ENCODE data around the gene RASL10A.

RASL10A gene

GRCh38 chr22:29323641-29324040 lies 8.1 kb upstream of the RASL10A start:
- no peak for DNase-seq (ENCODE audit: low read depth in 3 of 3, low spot score in 1 of 3)

DNA sequence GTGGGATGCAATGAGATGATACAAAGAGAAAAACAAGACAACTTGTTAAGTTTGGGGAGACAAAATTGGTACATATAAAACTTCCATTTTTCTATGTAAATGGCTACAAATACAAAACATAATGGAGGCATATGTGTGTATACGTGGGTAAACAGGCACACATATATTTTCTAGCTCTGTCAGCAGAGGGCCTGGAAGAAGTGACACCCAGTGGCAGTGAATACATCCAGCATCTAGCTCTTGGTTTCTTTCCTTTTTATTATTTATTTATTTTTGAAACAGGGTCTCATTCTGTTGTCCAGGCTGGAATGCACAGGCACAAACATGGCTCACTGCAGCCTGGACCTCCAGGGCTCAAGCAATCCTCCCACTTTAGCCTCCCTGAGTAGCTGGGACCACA lies 5.0 kb upstream of the RASL10A start:
- no peak for DNase-seq (ENCODE audit: low read depth in 3 of 3, low spot score in 1 of 3)

GRCh38 chr22:29319072-29319471 lies 3.6 kb upstream of the RASL10A start:
- no peak for DNase-seq (ENCODE audit: low read depth in 3 of 3, low spot score in 1 of 3)

DNA sequence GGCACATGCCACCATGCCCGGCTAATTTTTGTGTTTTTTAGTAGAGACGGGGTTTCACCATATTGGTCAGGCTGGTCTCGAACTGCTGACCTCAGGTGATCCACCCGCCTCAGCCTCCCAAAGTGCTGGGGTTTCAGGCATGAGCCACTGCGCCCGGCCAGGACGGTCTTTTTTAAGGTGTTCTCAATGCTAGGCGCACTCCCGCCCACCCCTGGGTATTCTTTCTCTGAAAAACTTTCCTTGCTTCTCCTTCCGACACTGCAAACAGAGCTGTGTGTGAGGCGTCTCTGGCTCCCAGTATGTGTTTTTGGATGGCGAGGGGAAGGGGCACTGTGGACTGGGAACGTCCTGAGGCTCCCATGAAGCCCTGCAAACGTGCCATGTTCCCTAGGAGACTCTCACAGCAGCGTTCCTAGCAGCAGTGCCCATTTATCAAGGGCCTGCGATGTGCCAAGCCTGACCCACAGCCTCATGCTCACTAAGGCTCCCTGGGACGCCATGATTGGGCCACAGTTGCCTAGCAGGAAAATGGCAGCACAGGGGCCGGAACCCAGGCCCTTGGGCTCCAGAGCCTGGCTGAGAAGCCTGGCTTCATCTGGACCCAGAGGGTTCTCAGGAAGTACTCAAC lies 2.4 kb upstream of the RASL10A start:
- no peak for DNase-seq (ENCODE audit: low read depth in 3 of 3, low spot score in 1 of 3)

DNA sequence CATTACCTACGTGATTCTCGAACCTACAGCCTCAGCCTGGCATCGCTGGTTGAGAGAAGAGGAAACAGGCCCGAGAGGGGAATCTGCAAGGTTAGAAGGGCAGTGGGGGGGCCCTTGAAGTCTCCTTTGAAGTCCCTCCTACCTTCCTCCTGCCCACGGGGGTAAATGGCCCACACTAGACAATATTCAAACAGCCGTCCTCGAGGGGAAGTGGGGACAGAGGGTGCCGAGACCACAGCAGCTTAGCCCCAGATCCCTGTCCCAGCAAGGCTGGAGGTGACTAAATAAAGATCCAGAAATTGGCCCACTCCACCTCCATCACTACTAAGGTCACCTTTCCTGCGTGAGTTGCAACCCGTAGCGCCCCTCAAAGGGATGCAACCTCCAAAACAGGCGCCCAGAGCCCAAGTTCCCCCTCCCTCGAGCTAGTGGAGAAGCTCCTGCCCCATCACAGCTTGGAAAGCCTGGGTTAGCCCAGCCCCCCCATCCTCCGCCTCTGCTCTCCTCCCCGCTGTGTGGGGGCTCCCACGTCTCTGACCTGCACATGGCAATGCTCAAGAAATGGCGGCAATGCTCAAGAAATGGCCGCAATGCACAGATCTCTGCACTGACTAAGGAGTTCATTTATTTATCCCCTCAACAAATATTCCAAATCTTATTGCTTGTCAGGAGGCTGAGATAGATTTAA lies 788 bp upstream of the RASL10A start:
- DNase-seq (ENCODE audit: low read depth in 3 of 3, low spot score in 1 of 3), result no peak

DNA sequence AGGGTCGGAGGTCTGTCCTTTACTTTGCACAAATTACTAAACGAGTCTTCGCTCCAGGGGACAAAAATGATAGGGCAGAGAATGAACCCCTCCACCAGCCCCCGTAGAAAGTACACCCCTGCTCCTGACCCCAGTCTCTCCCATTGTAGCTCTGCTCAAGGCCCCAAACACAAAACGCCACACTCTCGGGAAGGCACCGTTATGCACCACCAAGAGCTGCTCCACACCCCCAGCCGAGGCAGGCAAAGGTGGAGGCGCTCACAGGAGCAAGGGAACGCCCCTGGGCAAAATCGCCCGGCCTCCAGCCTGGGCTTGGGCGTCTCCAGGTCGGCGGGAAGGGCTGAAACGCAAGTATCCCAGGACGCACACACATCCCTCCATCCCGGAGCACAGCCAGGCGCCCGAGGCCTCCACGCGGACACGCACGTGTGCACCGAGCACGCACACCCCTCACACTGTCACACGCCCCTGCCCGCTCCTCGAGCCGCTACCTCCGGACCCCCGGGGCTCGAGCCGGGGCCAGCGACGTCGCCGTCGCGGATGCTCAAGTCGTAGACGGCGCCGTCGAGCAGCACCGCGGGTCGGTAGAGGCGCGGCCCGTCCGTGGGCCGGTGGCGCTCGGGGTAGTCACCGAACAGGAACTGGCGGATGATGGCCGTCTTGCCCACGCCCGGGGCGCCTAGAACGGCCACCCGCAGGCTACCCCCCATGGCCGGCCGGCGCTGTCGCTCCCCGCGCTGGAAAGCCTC lies 786 bp downstream of the RASL10A start:
- no peak for DNase-seq (ENCODE audit: low read depth in 3 of 3, low spot score in 1 of 3)

- no peak for DNase-seq (ENCODE audit: low read depth in 3 of 3, low spot score in 1 of 3)
These were observed 1.7 kb downstream of the RASL10A start for GRCh38 chr22:29313576-29314466.

DNA sequence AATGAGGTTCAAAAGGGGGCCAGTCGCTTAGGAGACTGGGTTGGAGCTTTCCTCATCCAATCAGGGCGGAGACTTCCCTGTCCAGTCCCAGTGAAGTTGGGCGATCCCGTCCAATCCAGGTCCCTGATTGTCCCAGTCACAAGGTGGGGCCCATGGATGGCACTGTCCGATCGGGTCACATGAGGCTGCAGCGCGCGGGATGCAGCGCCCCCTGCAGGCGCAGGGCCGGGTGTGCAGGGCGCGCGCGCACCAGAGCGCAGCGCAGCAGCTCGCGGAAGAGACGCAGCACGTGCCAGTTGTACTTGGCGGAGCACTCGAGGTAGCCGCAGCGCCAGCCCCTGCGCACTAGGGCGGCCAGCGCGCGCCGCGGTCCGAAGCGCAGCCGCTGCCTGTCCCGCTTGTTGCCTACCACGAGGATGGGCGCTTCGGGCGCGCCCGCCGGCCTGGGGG lies 2.3 kb downstream of the RASL10A start:
- no peak for DNase-seq (ENCODE audit: low read depth in 3 of 3, low spot score in 1 of 3)

GRCh38 chr22:29312218-29313125 lies 3.0 kb downstream of the RASL10A start:
- DNase-seq (ENCODE audit: low read depth in 3 of 3, low spot score in 1 of 3), result no peak

DNA sequence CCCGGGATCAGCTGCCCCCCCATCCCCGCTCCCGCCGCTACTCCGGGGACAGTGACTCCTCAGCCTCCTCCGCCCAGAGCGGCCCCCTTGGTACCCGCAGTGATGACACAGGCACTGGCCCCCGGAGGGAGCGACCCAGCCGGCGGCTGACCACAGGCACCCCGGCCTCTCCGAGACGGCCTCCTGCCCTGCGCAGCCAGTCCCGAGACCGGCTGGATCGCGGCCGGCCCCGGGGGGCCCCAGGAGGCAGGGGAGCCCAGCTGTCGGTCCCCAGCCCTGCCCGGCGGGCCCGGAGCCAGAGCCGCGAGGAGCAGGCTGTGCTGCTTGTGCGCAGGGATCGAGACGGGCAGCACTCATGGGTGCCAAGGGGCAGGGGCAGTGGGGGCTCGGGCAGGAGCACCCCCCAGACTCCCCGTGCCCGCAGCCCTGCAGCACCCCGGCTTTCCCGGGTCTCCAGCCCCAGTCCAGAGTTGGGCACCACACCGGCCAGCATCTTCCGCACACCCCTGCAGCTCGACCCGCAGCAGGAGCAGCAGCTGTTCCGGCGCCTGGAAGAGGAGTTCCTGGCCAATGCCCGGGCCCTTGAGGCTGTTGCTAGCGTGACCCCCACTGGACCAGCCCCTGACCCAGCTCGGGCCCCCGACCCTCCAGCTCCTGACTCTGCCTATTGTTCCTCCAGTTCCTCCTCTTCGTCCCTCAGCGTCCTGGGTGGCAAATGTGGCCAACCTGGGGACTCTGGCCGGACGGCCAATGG lies 3.9 kb downstream of the RASL10A start:
- no peak for DNase-seq (ENCODE audit: low read depth in 3 of 3, low spot score in 1 of 3)

DNA sequence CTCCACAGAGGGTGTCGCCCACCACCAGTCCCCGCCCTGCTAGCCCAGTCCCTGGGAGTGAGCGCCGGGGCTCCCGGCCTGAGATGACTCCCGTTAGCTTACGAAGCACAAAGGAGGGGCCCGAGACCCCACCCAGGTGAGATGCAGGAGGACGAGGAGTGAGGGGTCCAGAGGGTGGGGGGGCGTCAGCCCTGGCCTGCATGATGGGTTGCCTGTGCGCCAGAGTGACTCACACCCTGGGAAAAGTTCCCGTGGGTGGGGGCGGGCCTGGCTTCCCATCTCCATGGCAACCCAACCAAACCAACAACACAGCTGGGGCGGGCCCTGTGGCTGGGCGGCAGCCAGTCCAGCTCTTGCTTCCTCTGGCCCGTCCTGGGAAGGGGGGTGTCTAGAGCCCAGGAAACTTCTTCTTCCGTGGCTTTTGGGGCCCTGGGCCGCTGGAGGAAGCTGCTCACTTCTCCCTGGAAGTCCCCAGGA lies 4.6 kb downstream of the RASL10A start:
- DNase-seq (ENCODE audit: low read depth in 3 of 3, low spot score in 1 of 3), result peak in 2 of 3 donors; percentile 22 to 34

DNA sequence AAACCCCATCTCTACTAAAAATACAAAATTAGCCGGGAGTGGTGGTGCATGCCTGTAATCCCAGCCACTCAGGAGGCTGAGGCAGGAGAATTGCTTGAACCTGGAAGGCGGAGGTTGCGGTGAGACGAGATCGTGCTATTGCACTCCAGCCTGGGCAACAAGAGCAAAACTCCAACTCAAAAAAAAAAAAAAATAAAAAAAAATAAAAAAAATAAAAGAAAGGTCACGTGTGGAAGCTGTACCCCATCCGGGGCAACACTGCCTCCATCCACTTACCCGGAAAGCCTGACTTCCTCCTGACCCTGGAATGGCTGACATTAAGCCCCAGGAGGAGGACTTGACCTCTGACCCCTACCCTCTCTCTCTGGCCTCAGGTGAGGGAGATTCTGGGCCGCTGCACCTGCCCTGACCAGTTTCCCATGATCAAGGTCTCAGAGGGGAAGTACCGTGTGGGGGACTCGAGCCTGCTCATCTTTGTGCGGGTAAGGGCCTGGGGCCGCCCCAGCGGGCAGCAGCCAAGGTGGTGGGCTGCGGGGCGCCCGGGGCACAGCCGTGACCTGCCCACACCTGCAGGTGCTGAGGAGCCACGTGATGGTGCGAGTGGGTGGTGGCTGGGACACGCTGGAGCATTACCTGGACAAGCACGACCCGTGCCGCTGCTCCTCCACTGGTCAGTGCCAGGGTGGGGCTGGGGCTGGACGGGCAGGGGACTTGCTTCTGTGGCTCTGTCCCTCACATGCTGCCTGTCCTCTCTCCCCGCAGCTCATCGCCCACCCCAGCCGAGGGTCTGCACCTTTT lies 5.2 kb downstream of the RASL10A start:
- DNase-seq (ENCODE audit: low read depth in 3 of 3, low spot score in 1 of 3), result no peak

DNA sequence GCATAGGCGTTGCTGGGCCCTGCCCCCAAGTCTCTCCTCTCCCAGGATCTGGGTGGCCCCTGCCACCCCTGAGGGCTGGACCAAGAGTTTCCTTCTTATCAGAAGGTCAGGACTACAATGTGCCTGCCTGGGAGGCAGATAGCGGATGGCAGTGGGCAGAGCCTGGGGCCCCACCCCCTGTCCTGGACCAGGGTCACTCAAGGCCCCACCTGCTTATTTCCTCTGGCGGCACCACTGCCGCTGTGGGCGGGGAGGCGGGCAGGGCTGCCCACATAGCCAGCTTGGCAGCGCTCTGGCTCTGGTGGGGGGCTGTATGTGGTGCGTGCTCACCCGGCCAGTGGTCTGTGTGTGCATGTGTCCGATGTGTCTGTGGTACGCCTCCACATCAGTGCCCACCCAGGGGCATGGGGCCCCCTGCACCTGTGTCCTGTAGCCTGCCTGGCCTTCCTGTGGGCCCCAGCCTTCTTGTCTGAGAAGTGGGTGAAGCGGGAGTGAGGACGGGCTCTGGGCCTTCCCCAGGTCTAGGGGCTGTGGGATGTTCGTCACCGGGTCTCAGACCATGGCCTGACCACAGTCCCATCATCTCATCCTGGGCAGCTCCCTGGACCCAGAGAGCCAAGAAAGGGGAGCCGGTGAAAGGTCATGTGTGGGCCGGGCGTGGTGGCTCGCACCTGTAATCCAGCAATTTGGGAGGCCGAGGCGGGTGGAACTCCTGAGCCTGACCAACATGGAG lies 6.0 kb downstream of the RASL10A start:
- DNase-seq (ENCODE audit: low read depth in 3 of 3, low spot score in 1 of 3), result no peak

DNA sequence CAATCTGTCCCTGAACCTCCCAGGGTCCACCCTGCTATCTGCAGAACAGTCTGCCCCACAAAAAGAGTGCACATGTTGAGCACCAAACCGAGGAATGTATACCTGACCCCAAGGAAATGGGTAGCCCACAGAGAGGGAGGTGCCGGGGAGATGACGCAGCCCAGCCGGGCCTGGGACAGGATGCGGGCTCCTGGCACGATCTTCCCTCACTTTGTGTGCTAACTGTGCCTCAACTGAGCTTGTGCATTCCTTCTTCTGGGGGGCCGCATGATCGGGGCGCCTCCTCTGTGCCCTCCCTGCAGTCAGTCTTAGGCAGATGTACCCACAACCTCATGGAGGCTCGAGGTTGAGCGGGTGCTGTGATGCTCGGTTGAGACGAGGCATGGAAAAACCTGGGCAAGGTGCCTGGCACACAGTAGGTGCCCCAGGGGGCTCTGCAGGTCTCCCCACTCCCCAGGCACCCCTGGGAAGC lies 6.7 kb downstream of the RASL10A start:
- DNase-seq (ENCODE audit: low read depth in 3 of 3, low spot score in 1 of 3), result no peak

- no peak for DNase-seq (ENCODE audit: low read depth in 3 of 3, low spot score in 1 of 3)
These were observed 7.2 kb downstream of the RASL10A start for GRCh38 chr22:29308148-29308790.

GRCh38 chr22:29307596-29308147 lies 7.8 kb downstream of the RASL10A start:
- no peak for DNase-seq (ENCODE audit: low read depth in 3 of 3, low spot score in 1 of 3)

Measured in stimulated activated CD4-positive, alpha-beta T cell treated with anti-CD3 and anti-CD28 coated beads, TNF-alpha, amount 100 ng/mL, for 1 hour (primary cell).